GM12892 (cell line): ENCODE data around the gene PPP1R14B.

ENCODE experiments used
- DNase-seq: peaks from one replicate; pipeline ENCODE4 v3.0.0; 2011; ENCODE audit not compliant: insufficient read length
- FAIRE-seq: peaks from 2 replicates; lab custom pipeline; 2011; peaks lifted over from hg19 to GRCh38; lab: Jason Lieb, UNC
- POLR2A ChIP-seq: IDR thresholded peaks from 2 replicates; pipeline ENCODE4 v1.6.1; 2011; ENCODE audit warnings: low read depth, low read length, control low read depth
- POLR2AphosphoS5 ChIP-seq: IDR thresholded peaks from 2 replicates; pipeline ENCODE4 v1.6.1; 2011; ENCODE audit warnings: low read depth, low read length, control low read depth
- TAF1 ChIP-seq: IDR thresholded peaks from 2 replicates; pipeline ENCODE4 v1.6.1; 2011; ENCODE audit warnings: low read depth, mild to moderate bottlenecking, control low read depth, low read length, borderline replicate concordance

PPP1R14B gene

GRCh38 chr11:64276653-64277431 lies 30.1 kb upstream of the PPP1R14B start:
- TF ChIP-seq TAF1 = no peak
- no peak for TF ChIP-seq POLR2A
- TF ChIP-seq POLR2AphosphoS5 = no peak
- DNase-seq (no peak), FAIRE-seq (no peak)

GRCh38 chr11:64275841-64276240 lies 29.1 kb upstream of the PPP1R14B start:
- TF ChIP-seq TAF1 = no peak
- no peak for TF ChIP-seq POLR2AphosphoS5
- no peak for TF ChIP-seq POLR2A
- no peak for FAIRE-seq
- DNase-seq = no peak

DNA sequence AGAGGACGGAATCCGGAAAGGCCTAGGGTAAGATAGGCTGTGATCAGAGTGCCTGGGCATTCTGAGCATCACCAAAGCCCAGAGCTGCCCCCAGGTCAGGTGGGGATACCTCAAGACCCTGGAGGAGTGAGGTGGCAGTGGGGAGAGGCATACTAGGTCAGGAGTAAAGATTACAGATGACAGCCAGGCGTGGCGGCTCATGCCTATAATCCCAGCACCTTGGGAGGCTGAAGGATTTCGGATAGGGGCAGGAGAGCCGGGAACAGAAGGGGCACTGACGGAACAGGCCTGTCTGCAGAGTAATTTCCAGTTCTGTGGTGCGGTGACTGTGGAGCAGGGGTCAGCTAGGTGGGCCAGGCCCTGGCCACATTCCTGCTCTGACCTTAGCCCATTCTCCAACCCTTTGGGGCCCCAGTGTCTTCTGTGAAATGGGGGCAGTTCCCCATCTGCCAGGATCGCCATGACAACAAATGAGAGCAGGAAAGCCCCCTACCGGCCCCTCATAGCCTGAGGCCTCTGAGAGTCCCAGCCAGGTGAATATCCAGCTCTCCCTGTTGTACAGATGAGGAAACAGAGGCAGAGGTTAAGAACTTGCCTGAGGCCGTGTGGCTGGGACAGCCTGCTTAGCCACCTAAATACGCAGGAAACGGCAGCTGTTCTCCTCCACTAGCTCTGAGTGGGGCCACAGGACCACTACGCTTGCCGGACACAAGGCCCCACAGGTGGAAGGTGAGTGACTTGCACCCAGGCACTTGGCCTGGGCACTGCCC lies 28.5 kb upstream of the PPP1R14B start:
- FAIRE-seq (no peak), DNase-seq (no peak)
- TF ChIP-seq TAF1 (no peak), POLR2AphosphoS5 (no peak), POLR2A (no peak)

GRCh38 chr11:64269540-64270220 lies 22.9 kb upstream of the PPP1R14B start:
- peak; percentile 12; the same call in 1 of the 2 replicates for TF ChIP-seq TAF1
- TF ChIP-seq POLR2AphosphoS5 = peak; percentile 27
- peak; percentile 57 for TF ChIP-seq POLR2A
- DNase-seq = peak; percentile 84
- FAIRE-seq = peak; percentile 97

DNA sequence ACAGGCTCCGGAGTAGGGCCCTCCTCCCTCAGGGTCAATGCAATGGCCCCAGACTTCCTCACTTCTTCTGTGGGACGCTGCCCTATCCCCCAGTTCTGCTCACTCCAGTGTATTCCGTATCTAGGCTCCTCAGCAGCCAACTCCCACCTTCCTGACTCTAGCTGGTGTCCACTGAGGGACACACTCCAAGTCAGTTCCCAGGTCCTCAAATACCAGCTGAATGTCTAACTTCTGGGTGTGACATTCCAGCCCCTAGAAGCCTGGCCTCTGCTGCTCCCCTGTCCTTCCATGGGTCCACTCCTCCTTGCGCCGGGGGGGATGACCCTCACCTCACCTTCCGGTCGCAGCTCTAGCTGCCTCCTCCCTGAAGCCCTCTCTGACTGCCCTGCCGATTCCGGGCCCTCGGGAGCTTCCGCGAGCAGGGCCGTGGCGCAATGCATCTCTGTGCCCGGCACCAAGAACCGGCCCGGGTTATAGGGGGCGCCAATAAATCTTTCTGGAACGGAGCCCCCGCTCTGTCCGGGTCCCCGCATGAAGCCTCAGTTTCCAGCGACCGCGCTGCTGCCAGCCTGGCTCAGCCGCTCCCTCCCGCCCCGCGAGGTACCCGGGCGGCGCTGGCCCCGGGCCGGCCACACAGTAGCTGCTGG lies 22.3 kb upstream of the PPP1R14B start:
- DNase-seq (no peak), FAIRE-seq (no peak)
- TF ChIP-seq POLR2AphosphoS5 (peak; percentile 34; the same call in 1 of the 2 replicates), POLR2A (no peak; the same call in 1 of the 2 replicates), TAF1 (no peak)

GRCh38 chr11:64268025-64268892 lies 21.5 kb upstream of the PPP1R14B start:
- no peak for FAIRE-seq
- TF ChIP-seq TAF1 (no peak), POLR2A (no peak; the same call in 1 of the 2 replicates), POLR2AphosphoS5 (no peak)
- no peak for DNase-seq

DNA sequence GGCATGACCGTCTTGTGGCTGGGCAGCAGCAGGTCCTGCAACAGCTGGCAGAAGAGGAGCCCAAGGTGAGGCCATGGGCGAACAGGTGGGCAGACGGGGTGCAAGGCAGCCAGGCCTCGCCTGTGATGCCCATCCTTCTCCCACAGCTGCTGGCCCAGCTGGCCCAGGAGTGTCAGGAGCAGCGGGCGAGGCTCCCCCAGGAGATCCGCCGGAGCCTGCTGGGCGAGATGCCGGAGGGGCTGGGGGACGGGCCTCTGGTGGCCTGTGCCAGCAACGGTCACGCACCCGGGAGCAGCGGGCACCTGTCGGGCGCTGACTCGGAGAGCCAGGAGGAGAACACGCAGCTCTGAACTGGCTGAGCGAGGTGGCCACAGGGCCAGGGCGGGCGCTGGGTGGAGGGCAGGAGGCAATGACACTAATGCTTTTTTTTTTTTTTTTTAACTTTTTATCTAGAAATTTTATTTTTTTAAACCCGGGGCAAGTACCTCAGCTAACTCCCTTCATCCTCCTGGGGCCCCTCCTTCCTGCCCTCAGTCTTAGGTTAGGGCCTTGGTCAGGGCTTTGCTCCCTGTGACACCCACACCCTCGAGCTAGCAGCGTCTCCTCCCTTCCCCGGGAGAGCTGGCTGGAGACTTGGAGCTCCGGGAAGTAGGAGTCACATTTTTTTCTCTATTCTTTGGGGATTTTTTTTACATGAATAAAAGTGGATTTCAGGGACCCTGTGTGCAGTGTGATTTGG lies 20.6 kb upstream of the PPP1R14B start:
- TF ChIP-seq TAF1 = no peak
- no peak for TF ChIP-seq POLR2AphosphoS5
- no peak for TF ChIP-seq POLR2A
- no peak for FAIRE-seq
- no peak for DNase-seq

DNA sequence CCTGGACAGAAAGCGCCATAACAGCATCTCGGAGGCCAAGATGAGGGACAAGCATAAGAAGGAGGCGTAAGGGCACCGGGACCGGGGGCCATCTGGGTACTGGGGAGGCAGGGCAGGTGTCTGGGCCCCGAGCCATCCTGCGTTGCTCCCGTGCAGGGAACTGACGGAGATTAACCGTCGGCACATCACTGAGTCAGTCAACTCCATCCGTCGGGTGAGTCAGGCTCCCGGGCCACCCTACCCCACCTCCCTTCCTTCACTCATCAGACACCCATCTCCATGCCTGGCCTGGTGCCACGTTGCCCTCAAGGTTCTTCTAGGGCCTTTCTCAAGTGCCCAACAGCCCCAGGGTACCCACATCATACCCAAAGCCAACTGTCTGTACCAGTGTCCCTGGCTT lies 19.6 kb upstream of the PPP1R14B start:
- TF ChIP-seq POLR2AphosphoS5 (no peak), TAF1 (no peak), POLR2A (no peak)

More for the DNA sequence above, 19.6 kb upstream of the PPP1R14B start:
- FAIRE-seq (no peak), DNase-seq (no peak)
